Tongue (tissue), 3 donors: ENCODE data around the gene FAM117B. TPM values are rescaled to one million over a fixed set of nuclear protein-coding genes. Genes with fewer than 3 reads are reported as not detected.

Source experiments
- DNase-seq: peaks from one replicate; pipeline ENCODE4 v3.0.0-alpha.2; 2015
- small RNA-seq: library from RNA; depleted of rRNA; stranded (forward); fragments of <200 nt; gene quantifications from one replicate; pipeline ENCODE3, GENCODE V24; 2014; ENCODE audit warnings: low replicate concordance
- total RNA-seq: library from RNA; depleted of rRNA; stranded (reverse); fragments of >200 nt; gene quantifications from one replicate; pipeline ENCODE4 v1.2.3, GENCODE V29; 2014

Gene FAM117B
- total RNA-seq, 1 donor from 2014 or later: 8.1 TPM

DNA sequence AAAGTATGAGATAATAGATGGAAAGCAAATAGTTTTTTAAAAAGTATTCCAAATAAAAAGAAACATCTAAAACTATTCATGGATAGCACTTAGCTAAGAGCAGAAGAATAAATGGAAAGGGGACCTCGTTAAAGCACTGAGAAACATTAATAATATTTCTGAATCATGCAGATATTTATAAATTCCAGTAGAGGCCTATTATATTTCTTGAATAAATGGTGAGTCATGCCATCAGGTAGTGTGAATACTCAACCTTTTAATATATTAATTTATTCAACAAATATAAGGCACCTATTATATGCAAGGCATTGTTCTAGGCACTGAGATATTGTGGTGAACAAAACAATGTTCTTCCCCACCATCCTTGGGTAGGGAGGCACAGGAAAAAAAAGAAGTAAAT lies 183.0 kb downstream of the FAM117B start:
- no peak for DNase-seq

DNA sequence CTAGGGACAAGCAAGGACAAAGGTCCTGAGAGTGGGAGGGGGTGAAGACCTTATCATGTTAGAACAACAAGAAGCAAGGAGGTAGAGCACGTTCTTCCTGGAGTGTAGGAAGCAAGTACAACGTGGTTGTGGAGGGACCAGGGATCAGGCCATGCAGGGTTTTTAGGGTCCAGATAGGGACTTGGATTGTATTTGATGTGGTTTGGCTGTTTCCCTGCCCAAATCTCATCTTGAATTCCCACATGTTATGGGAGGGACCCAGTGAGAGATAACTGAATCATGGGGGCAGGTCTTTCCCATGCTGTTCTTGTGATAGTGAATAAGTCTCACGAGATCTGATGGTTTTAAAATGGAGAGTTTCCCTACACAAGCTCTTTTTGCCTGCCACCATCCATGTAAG lies 183.6 kb downstream of the FAM117B start:
- DNase-seq: no peak

Small RNA genes within 50 kb of the gene (small RNA-seq; reads per million reads assigned to genes)
- not detected for gene MTND4LP17

Other genes with a start within 250 kb of the FAM117B start
- gene ICA1L, start 236.8 kb downstream of the FAM117B start, total RNA-seq: 24.8 TPM